H1 (cell line): ENCODE data around the gene TSPAN2. TPM values are rescaled to one million over a fixed set of nuclear protein-coding genes. Genes with fewer than 3 reads are reported as not detected.

Experiments used
- CTCF ChIA-PET: fragments of 300-600 bp; sonication (Branson Sonifier 250); formaldehyde crosslinking; loops from one replicate; lab custom pipeline; 2021; ENCODE audit not compliant: partially characterized antibody; lab: Charles Lee
- POLR2A ChIA-PET: fragments of 300-600 bp; sonication (Branson Sonifier 250); formaldehyde crosslinking; loops from one replicate; lab custom pipeline; 2021; ENCODE audit warnings: inconsistent platforms; ENCODE audit not compliant: partially characterized antibody; lab: Charles Lee
- DNase-seq, 2 experiments: peaks; one replicate each; pipeline versions ENCODE4 v3.0.0 to v3.0.0-alpha.2; 2010 to 2022; ENCODE audit warnings: low spot score in 2 of 2, low read depth in 1 of 2, mixed read lengths in 1 of 2
- FAIRE-seq: peaks from 2 replicates; lab custom pipeline; 2011; peaks lifted over from hg19 to GRCh38; lab: Jason Lieb, UNC
- H2AFZ ChIP-seq: 2 replicates; pipeline ENCODE4 v1.8.1; 2012; ENCODE audit warnings: low read length, inconsistent platforms
- H2AK5ac ChIP-seq: 2 replicates; pipeline ENCODE4 v1.6.1; 2013; ENCODE audit warnings: low read depth, low read length
- H2BK120ac ChIP-seq: replicated peaks from 2 replicates; pipeline ENCODE3; 2013; ENCODE audit warnings: low read depth, low read length, inconsistent platforms
- H2BK12ac ChIP-seq: 2 replicates; pipeline ENCODE4 v1.6.1; 2013; ENCODE audit warnings: low read depth, low read length
- H2BK15ac ChIP-seq: 2 replicates; pipeline ENCODE4 v1.6.1; 2013; ENCODE audit warnings: low read length
- H2BK20ac ChIP-seq: 2 replicates; pipeline ENCODE4 v1.6.1; 2013; ENCODE audit warnings: low read length
- H2BK5ac ChIP-seq: 2 replicates; pipeline ENCODE4 v1.6.1; 2013; ENCODE audit warnings: low read depth, low read length
- H3K14ac ChIP-seq: 2 replicates; pipeline ENCODE4 v1.6.1; 2013; ENCODE audit warnings: inconsistent platforms; ENCODE audit not compliant: insufficient read length
- H3K18ac ChIP-seq: 2 replicates; pipeline ENCODE4 v1.6.1; 2013; ENCODE audit warnings: low read length; ENCODE audit errors: extremely low read depth
- H3K23ac ChIP-seq: 2 replicates; pipeline ENCODE4 v1.6.1; 2013; ENCODE audit warnings: inconsistent platforms; ENCODE audit not compliant: insufficient read length
- H3K23me2 ChIP-seq: 2 replicates; pipeline ENCODE4 v1.6.1; 2013; ENCODE audit warnings: low read depth, low read length
- H3K27ac ChIP-seq: 2 replicates; pipeline ENCODE4 v1.6.1; 2011; ENCODE audit warnings: low read depth, low read length, inconsistent platforms
- H3K27me3 ChIP-seq, 4 experiments: replicated peaks in 1 of 4; 1 replicate in 1 of 4; 2 replicates in 3 of 4; pipeline versions ENCODE4 v1.6.1 to v1.8.1; 2011 to 2013; ENCODE audit warnings: low read length in 3 of 4, mild to moderate bottlenecking in 3 of 4, inconsistent platforms in 2 of 4, mixed read lengths in 2 of 4, moderate library complexity in 1 of 4; ENCODE audit not compliant: control insufficient read depth in 3 of 4, insufficient read depth in 3 of 4; ENCODE audit errors: extremely low read depth in 1 of 4
- H3K36me3 ChIP-seq, 4 experiments: 2 replicates each; pipeline versions ENCODE4 v1.6.1 to v1.8.1; 2011 to 2013; ENCODE audit warnings: mild to moderate bottlenecking in 4 of 4, low read length in 3 of 4, moderate library complexity in 2 of 4, control low read depth in 1 of 4, inconsistent platforms in 1 of 4; ENCODE audit not compliant: insufficient read depth in 4 of 4, control insufficient read depth in 2 of 4
- H3K4ac ChIP-seq: replicated peaks from 2 replicates; pipeline ENCODE3; 2013; ENCODE audit warnings: low read length, low read depth, mixed read lengths, inconsistent platforms; ENCODE audit not compliant: insufficient read length
- H3K4me1 ChIP-seq, 4 experiments: replicated peaks in 1 of 4; 1 replicate in 1 of 4; 2 replicates in 3 of 4; pipeline versions ENCODE4 v1.6.1 to v1.8.1; 2011 to 2013; ENCODE audit warnings: low read length in 3 of 4, inconsistent platforms in 2 of 4, mixed read lengths in 1 of 4; ENCODE audit not compliant: insufficient read depth in 4 of 4, control insufficient read depth in 3 of 4
- H3K4me2 ChIP-seq, 2 experiments: 2 replicates each; pipeline versions ENCODE4 v1.6.1 to v1.8.1; 2011 to 2013; ENCODE audit warnings: low read depth in 2 of 2, low read length in 2 of 2, control low read depth in 1 of 2, inconsistent platforms in 1 of 2, mild to moderate bottlenecking in 1 of 2; ENCODE audit not compliant: insufficient read depth in 1 of 2
- H3K4me3 ChIP-seq, 4 experiments: fragments of 200-600, 300-600 bp in 1 of 4; sonication (generic), shearing (Covaris generic), sonication (Bioruptor Twin) in 1 of 4; 2 replicates each; pipeline versions ENCODE4 v1.5.1 to v1.8.1; 2011 to 2016; ENCODE audit warnings: low read length in 4 of 4, low read depth in 3 of 4, control low read depth in 2 of 4, inconsistent platforms in 2 of 4, mild to moderate bottlenecking in 2 of 4, mixed read lengths in 1 of 4, moderate library complexity in 1 of 4; ENCODE audit not compliant: insufficient read depth in 2 of 4; ENCODE audit errors: extremely low read depth in 1 of 4
- H3K56ac ChIP-seq: replicated peaks from 2 replicates; pipeline ENCODE3; 2013; ENCODE audit warnings: low read depth, mild to moderate bottlenecking, mixed read lengths, low read length, inconsistent platforms; ENCODE audit not compliant: insufficient read length
- H3K79me1 ChIP-seq: 2 replicates; pipeline ENCODE4 v1.6.1; 2013; ENCODE audit warnings: low read depth, low read length, control low read depth
- H3K79me2 ChIP-seq, 2 experiments: 2 replicates each; pipeline versions ENCODE4 v1.6.1 to v1.8.1; 2012 to 2013; ENCODE audit warnings: low read length in 2 of 2, mild to moderate bottlenecking in 2 of 2, inconsistent platforms in 1 of 2; ENCODE audit not compliant: insufficient read depth in 2 of 2, control insufficient read depth in 1 of 2
- H3K9ac ChIP-seq, 4 experiments: replicated peaks in 1 of 4; 1 replicate in 1 of 4; 2 replicates in 3 of 4; pipeline versions ENCODE4 v1.6.1 to v1.8.1; 2011 to 2013; ENCODE audit warnings: low read depth in 3 of 4, low read length in 3 of 4, control low read depth in 2 of 4, mild to moderate bottlenecking in 2 of 4, moderate library complexity in 2 of 4, inconsistent platforms in 1 of 4; ENCODE audit errors: extremely low read depth in 1 of 4
- H3K9me3 ChIP-seq, 2 experiments: 2 replicates each; pipeline versions ENCODE4 v1.6.1 to v1.8.1; 2012 to 2013; ENCODE audit warnings: mild to moderate bottlenecking in 2 of 2, moderate library complexity in 2 of 2, control low read depth in 1 of 2, inconsistent platforms in 1 of 2, low read depth in 1 of 2, low read length in 1 of 2, mixed read lengths in 1 of 2; ENCODE audit not compliant: insufficient read depth in 2 of 2
- H4K20me1 ChIP-seq, 2 experiments: replicated peaks in 1 of 2; 2 replicates each; pipeline versions ENCODE3 to v1.8.1; 2011 to 2013; ENCODE audit warnings: inconsistent platforms in 2 of 2, low read length in 2 of 2, mild to moderate bottlenecking in 1 of 2; ENCODE audit not compliant: insufficient read depth in 2 of 2, control insufficient read depth in 1 of 2
- H4K5ac ChIP-seq: 2 replicates; pipeline ENCODE4 v1.6.1; 2013; ENCODE audit warnings: low read length, low read depth, mixed read lengths, inconsistent platforms; ENCODE audit not compliant: insufficient read length
- H4K8ac ChIP-seq: 2 replicates; pipeline ENCODE4 v1.8.0; 2013; ENCODE audit warnings: mild to moderate bottlenecking, moderate library complexity, low read length, inconsistent platforms; ENCODE audit not compliant: insufficient read depth; ENCODE audit errors: extremely low read depth
- H4K91ac ChIP-seq: replicated peaks from 2 replicates; pipeline ENCODE3; 2013; ENCODE audit warnings: low read length, mixed read lengths, inconsistent platforms; ENCODE audit not compliant: insufficient read length
- BACH1 ChIP-seq: IDR thresholded peaks from 2 replicates; pipeline ENCODE4 v1.6.1; 2012; ENCODE audit warnings: low read length, improper control_type of control experiment
- BCL11A ChIP-seq, 2 experiments: IDR thresholded peaks; one replicate each; pipeline ENCODE4 v1.6.1; 2011; ENCODE audit warnings: low read depth in 2 of 2, low read length in 2 of 2, mild to moderate bottlenecking in 2 of 2
- BRCA1 ChIP-seq: IDR thresholded peaks from 2 replicates; pipeline ENCODE4 v1.6.1; 2012; ENCODE audit warnings: low read depth, low read length, improper control_type of control experiment
- CBX5 ChIP-seq: fragments of 300-800, 300-1000 bp; sonication (generic); IDR thresholded peaks from 2 replicates; pipeline ENCODE4 v1.7.1; 2016; ENCODE audit warnings: antibody characterized with exemption, low read length, low read depth
- EP300 ChIP-seq, 2 experiments: IDR thresholded peaks; 1 replicate in 1 of 2; 2 replicates in 1 of 2; pipeline ENCODE4 v1.6.1; 2011 to 2012; ENCODE audit warnings: low read depth in 2 of 2, low read length in 2 of 2, mild to moderate bottlenecking in 2 of 2, borderline replicate concordance in 1 of 2, inconsistent platforms in 1 of 2, moderate library complexity in 1 of 2
- EZH2 ChIP-seq: fragments of 200-600 bp; sonication (generic); IDR thresholded peaks from 2 replicates; pipeline ENCODE4 v1.7.1; 2012; ENCODE audit warnings: low read depth, mild to moderate bottlenecking, moderate library complexity, low read length, inconsistent platforms; ENCODE audit not compliant: severe bottlenecking
- KDM5A ChIP-seq: fragments of 200-600 bp; IDR thresholded peaks from 2 replicates; pipeline ENCODE4 v1.7.1; 2012; ENCODE audit warnings: mild to moderate bottlenecking, low read length, inconsistent platforms, mixed read lengths
- POLR2AphosphoS5 ChIP-seq: IDR thresholded peaks from 2 replicates; pipeline ENCODE4 v1.6.1; 2011; ENCODE audit warnings: low read depth, low read length
- TBP ChIP-seq: IDR thresholded peaks from 2 replicates; pipeline ENCODE4 v1.6.1; 2011; ENCODE audit warnings: low read depth, low read length, improper control_type of control experiment
- WGBS, 2 experiments: shearing (Covaris generic) in 1 of 2; methylation state at CpG; one replicate each; pipeline versions ENCODE4 v1.1.6 to v1.1.7; 2013 to 2015; ENCODE audit warnings: low lambda C conversion rate in 2 of 2, mixed read lengths in 2 of 2, inconsistent platforms in 1 of 2, low coverage in 1 of 2, missing lambda C conversion rate in 1 of 2; ENCODE audit not compliant: insufficient replicate concordance in 2 of 2, insufficient coverage in 1 of 2, insufficient read length in 1 of 2; ENCODE audit errors: extremely low coverage in 1 of 2, missing lambda C conversion rate in 1 of 2; 5-methylcytosine and 5-hydroxymethylcytosine counted together
- polyA plus RNA-seq, 7 experiments: library from polyadenylated mRNA; depleted of rRNA in 3 of 7; stranded (reverse) in 5 of 7; unstranded in 2 of 7; fragments of >200 nt in 5 of 7; fragments of 200-250 nt in 2 of 7; gene quantifications; 1 replicate in 5 of 7; 2 replicates in 1 of 7; 4 replicates in 1 of 7; pipeline versions ENCODE4 v1.2.1 to v1.2.3, GENCODE V29; 2011 to 2013; ENCODE audit warnings: missing spikeins in 2 of 7, mixed read lengths in 2 of 7
- total RNA-seq: library from RNA; stranded (reverse); fragmentation: NEBNext Ultra II Directional; extraction: Animal tissue kit (Norgen Biotek cat#: 25700); gene quantifications from 2 replicates; pipeline ENCODE4 v1.2.1, GENCODE V29; 2021

TSPAN2 gene
- total and polyA plus RNA-seq, 2 of the 8 experiments (the other 6 are each of a cell fraction or from before 2014, with no cell fraction given), result 7.4 to 14.2 TPM

DNA sequence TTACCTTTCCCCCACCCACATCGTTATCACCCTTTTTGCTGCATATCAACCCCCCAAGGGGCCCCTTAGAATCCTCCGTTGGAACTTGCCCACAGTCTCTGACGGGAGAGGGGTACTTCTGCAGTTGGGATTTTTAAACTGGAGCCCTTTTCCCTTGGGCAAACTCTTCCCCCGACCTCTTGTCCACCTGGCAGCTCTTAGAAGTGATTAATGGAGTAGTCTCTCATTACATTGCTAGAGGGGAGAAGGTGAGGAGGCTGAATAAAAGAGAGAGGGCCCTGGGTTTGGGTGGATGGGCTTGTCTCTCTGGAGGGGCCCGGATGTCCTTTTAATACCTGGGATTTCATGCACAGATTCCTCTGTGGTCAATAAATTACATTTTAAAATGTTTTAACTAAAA is 27.2 kb upstream of the TSPAN2 start:
- TF ChIP-seq CBX5 (no peak), BCL11A (IDR thresholded peaks at IDR 0.05; ENCODE audit: low read depth in 2 of 2, low read length in 2 of 2) (no peak), EZH2 (no peak), KDM5A (no peak), BRCA1 (no peak), BACH1 (no peak), POLR2AphosphoS5 (no peak), EP300 (IDR thresholded peaks at IDR 0.05; ENCODE audit: borderline replicate concordance in 1 of 2, low read depth in 2 of 2, low read length in 2 of 2) (no peak), TBP (no peak)
- Histone ChIP-seq H2BK15ac (no peak overlapping the region), H3K23me2 (no peaks in the 10 kb centered on the region), H3K4me2 (no peak overlapping the region), H3K23ac (no peak overlapping the region), H3K9me3 (peaks cover 6 to 12% of the 10 kb centered on the region in 2 experiments), H3K79me2 (no peaks in the 10 kb centered on the region), H2BK20ac (no peak overlapping the region), H2AFZ (no peak overlapping the region), H3K18ac (no peak overlapping the region), H3K36me3 (no peaks in the 10 kb centered on the region), H3K56ac (no peak overlapping the region), H2BK120ac (no peak overlapping the region), H4K8ac (no peak overlapping the region), H2BK5ac (no peak overlapping the region), H3K4me3 (no peak overlapping the region), H3K4ac (no peak overlapping the region), H4K5ac (no peak overlapping the region), H2AK5ac (no peak overlapping the region), H3K9ac (no peak overlapping the region), H3K14ac (no peak overlapping the region), H4K91ac (no peak overlapping the region), H3K4me1 (peaks cover 0 to 2% (median 1%) of the 10 kb centered on the region in 4 experiments; a peak in 4 of 7 replicates), H3K27me3 (no peaks in the 10 kb centered on the region), H4K20me1 (no peaks in the 10 kb centered on the region), H2BK12ac (no peak overlapping the region), H3K27ac (no peak overlapping the region), H3K79me1 (no peaks in the 10 kb centered on the region)
- whole genome bisulfite sequencing, 2 experiments, result 87% methylated on average over 5 of the region's 5 CpGs; no CpG with 5 or more reads in 1 of the 2 experiments
- no peak for FAIRE-seq
- ChIA-PET CTCF (interaction anchor here (0.9 to 7.2 kb wide), 2 partner anchors 23 to 64 kb away, joined by 3 to 42 read pairs; no protein-coding TSS in a partner anchor), POLR2A (no interaction called here)
- DNase-seq, result no peak
